CD4-positive, alpha-beta T cell treated with Interleukin-4 for 1 hour (primary cell): ENCODE data around the gene LPIN1.

Experiments used
- DNase-seq, 2 donors: peaks; one replicate each; pipeline ENCODE4 v3.0.0-alpha.2; 2020 to 2022

Gene LPIN1, protein sequence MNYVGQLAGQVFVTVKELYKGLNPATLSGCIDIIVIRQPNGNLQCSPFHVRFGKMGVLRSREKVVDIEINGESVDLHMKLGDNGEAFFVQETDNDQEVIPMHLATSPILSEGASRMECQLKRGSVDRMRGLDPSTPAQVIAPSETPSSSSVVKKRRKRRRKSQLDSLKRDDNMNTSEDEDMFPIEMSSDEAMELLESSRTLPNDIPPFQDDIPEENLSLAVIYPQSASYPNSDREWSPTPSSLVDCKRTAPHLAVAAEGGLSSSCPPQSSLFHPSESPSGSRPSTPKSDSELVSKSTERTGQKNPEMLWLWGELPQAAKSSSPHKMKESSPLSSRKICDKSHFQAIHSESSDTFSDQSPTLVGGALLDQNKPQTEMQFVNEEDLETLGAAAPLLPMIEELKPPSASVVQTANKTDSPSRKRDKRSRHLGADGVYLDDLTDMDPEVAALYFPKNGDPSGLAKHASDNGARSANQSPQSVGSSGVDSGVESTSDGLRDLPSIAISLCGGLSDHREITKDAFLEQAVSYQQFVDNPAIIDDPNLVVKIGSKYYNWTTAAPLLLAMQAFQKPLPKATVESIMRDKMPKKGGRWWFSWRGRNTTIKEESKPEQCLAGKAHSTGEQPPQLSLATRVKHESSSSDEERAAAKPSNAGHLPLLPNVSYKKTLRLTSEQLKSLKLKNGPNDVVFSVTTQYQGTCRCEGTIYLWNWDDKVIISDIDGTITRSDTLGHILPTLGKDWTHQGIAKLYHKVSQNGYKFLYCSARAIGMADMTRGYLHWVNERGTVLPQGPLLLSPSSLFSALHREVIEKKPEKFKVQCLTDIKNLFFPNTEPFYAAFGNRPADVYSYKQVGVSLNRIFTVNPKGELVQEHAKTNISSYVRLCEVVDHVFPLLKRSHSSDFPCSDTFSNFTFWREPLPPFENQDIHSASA

DNA sequence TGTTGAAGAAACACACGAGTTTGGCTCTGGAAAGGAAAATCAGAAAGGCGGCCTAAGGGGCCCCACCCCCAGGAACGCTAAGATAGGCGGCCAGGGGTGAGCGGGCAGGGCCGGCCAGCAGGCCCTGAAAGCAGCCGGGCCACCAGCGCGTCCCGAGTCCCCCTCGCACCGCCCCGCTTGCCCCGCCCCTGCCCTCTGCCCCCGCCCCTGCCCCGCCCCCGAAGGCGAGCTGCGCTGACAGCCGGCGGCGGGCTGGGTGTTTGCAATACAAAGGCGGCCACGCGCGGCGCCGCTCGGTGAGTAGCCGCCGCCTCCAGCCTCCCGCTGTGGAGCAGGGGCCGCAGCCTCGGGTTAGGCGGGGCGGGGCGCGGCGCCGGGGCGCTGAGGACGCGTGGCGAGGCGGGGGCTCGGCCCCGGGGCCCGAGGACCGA is at the start of gene LPIN1:
TSS of gene LPIN1 (plus strand) at position 257 of the 431 bp plus-strand sequence. CDS start 18,910 bp downstream, outside the sequence.
- DNase-seq, result peak; percentile 88 to 90

DNA sequence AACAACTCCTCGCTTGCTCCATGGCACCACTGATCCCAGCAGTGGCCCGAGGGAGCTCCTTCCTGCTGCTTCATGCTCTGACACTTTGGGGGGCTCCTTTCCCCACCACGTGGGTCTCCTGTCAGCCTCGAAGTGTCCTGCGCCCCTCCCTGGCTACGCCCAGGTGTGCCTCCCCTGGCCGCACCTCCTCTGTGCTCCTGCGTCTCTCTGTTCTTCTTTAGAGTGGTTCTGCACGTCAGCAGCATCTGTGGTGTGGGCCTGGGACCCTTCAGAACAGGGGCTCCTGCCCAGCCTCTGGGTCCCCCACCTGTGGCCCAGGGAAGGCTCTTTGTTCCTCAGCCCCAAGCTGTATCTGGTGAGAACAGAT is 49.7 kb upstream of the LPIN1 start:
- no peak for DNase-seq

DNA sequence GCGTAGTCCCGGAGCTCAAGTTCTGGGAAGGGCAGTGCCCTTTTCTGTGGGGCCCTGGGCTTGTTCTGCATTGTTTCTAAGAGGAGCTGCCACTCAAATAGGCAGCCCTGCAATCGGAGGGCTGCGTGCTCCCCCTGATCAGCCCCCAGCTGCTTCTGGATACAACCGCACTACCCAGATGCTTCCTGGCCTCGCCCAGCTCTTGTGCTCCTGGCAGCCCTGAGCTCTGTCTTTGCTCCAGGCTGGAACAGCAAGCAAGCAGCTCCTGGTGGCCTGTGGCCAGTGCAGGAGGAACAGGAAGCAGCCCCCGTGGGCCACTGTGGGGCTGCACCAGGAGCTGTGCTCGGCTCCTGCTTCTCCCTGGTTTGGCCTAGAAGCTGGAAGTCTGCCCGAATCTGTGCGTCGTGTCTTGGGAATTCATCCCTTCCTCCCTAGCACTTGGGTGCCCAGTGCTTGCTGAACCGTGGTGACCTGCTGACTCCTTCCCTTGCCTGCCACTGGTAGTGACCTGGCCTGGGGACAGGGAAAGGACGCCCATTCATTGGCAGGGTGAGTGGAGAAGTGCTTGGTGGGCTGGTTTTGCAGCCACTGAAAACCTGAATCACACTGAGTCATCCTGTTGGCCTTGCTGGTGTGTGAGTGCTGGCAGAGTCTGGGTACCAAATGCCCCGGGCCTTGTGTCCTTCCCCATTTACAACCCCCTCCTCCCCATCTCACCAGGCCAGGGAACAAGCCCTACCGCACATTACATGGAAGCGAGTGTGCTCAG is 49.1 kb upstream of the LPIN1 start:
- peak in 1 of 2 donors; percentile 21 for DNase-seq

DNA sequence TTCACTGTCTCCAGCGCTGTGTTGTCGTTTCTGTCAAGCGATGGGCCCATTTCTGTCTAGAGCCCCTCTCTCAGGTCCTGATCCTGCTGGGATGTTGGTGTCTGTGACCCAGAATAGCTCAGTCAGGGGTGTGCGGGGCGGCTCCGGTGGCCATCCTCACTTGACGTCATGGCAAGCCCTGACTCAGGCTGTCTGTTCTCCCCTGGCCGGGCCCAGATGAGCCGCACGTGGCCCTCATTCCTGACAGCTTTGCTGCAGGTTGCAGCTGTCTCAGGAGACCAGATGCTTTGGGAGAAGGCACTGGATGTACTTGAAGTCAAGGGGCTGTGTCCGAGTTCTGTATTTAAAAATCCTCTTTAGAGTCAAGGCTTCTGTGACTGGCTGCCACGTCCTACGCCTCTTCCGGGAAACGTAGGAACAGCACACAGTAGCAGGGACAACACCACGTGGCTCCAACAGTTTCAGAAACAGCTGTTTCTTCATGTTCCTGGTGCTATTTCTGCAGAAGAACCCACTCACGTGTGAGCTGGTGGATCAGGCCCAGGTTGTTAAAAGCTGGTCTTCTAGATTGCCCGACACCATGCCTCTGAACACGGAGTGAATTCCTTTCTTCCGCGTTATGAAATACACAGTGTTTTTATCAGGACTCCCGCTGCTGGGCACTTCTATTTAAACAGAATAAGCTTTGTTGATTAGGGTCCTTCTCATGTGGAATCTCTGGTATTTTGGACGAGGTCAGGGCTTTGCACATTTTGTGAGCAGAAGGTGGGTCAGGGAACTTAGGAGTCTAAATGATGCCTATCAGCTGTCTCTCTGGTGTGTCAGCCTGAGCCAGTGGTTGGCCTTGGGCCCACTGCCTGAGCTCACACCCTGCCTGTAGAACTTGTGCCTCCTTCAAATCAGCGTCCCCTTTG is 48.2 kb upstream of the LPIN1 start:
- DNase-seq, result no peak

DNA sequence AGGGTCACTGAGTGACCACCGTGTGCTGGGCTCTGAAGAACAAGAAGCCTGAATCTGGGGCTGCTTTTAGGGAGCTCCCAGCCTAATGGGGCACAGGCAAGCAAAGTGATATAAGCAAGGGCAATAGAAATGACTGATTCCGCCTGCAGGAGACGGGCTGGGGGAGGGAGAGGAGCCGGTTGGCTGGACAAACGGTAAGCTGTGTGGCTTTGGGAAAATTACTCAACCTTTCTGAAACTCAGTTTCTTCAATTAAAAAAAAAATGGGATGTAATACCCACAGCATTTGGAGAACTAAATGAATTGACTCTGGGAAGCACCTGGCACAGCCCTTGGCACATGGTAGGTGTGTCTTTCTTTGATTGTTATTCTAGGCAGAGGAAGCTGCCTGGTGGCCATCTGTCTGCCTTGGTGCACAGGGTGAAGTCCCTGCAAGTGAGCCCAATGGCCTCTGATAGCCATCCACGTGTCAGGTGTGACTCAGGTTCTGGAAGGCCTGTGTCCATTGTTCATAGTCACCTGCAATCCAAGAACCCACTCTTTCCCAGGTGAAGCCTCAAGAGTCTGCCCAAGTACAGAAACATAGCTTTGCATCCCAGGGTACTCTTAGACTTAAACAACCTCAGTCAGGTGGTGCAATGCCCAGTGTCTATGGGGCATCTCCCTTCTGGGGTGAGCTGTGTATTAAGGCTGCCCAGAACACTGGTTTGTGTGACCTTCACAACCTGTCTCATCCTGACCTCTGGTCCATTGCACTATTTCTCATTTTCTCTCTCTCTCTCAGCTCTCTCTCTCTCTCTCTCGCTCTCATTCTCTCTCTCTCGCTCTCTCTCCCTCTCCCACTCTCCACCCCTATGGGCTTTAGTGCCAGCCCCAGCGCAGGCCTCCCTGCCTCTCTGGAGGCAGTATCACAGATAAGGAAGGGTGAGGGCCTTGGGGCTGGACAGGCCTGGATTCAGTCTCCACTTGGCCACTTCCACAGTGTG is 46.5 kb upstream of the LPIN1 start:
- DNase-seq, result no peak

DNA sequence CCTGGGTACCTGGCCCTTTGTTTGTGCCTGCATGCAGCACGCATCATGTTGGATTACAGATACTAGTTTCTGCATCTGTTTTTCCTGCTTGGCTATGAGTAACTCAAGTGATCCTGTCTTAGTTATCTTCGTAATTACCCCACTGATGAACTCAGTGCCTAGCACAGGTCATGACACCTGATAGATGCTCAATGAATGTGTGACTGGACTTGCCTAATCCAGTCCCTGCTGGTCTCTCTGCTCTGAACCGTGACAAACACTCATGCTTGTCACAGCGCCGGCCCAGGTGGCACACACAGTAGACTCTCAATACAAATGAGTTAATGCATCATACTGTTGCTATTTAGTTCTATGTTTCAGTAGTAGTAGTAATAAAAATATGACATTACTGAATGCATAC is 45.2 kb upstream of the LPIN1 start:
- no peak for DNase-seq

DNA sequence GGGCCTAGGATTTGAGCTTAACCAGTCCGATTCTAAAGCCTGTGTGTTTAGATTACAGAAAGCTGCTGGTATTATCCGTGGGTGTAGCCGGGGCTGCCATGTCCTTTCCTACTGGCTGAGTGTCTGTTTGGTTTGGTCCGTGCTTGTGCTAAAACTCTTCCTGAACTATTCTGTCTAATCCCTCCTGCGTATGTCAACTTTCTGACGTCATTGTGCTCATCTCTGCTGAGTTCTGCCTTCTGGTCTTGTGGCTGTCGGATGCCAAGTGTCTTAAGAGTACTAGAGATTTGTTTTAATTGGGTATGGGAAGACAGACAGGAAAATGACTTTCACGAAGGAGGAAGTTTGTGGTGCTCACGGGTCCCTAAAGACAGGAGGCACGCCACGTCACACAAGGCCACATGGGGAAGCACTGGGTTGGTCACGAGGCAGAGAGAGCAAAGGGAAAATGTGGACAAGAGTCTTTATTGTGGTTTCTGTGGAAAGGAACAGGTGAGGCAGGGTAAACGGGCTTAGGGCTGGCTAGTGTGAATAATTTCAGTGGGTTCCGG is 44.6 kb upstream of the LPIN1 start:
- peak; percentile 27 to 80 for DNase-seq

DNA sequence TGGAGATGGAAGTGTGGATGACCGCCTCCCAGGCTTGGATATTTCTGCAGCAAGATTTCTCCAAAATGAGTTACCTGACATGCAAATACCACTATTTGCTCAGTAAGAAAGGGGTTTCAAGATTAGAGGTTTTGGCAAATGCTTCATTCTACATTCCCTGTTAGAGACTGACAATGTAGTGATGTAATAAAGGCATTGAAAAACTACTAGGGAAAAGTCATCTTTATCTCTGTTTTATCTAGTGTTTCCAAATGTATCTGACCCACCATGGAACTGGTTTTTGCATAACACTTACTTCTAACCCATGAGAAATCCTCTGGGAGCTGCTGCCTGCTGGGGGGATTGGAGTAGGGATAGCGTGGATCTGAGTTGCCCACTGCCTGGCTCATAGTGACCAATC is 43.5 kb upstream of the LPIN1 start:
- no peak for DNase-seq

DNA sequence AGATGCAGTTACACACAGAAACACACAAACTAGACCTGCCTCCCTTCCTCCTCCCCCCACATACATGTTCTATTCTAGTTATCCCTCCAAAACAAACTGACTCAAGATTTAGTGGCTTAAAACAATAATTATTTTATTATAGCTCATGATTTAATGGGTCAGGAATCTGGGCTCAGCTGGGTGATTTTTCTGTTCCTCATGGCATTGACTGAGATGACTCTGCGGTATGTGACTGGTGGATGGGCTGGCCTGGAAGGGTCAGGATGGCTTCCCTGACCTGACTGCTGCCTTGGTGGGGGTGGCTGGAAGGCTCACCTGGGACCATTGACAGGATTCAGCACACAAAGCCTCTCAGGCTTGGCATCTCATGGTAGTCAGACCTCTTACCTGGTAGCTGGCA is 42.7 kb upstream of the LPIN1 start:
- no peak for DNase-seq

DNA sequence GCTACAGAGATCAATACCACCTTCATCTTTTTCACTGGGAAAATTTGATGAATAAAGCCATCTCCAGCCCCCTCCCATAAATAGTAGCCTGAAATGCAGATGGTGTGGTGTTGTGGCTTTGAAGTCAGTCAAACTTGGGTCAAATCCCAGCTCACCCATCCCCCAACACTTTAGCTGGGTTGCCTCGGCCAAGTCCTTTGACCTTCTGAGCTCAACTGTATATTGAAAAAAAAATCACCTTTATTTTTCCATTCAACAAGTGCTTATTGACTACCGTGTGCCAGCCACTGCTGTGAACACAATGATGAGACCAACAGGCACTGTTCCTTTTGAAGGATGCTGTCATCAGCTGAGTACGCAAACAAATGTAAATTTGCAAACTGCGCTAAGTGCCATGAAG is 41.4 kb upstream of the LPIN1 start:
- DNase-seq, result no peak

DNA sequence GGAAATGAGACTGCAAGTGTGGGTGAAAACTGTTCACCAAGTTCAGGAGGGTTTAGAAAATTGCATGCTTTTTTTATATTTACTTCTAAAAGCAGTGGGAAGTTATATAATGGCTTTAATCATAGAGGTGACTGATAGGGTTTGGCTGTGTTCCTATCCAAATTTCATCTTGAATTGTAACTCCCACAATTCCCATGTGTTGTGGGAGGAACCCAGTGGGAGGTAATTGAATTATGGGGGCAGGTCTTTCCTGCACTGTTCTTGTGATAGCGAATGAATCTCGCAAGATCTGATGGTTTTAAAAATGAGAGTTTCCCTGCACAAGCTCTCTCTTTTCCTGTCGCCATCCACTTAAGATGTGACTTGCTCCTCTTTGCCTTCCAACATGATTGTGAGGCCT is 40.7 kb upstream of the LPIN1 start:
- no peak for DNase-seq

DNA sequence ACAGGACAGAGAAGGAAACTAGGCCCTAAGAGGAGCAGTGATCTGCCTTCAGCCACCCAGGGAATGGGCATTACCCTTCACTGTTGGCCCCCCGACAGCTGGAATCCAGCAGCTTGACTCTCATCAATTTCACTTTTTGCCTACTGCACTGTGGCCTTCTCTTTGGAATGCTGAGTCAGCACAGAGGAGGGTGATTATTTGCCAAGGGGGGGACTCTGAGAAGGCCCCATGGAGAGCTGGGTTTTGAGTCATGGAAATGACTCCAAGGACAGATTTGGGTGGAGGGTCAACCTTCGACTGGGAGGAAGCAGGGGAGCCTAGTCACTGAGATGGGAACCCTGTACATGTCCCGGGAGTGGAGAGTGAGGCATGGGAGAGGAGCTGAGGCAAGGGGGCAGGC is 38.3 kb upstream of the LPIN1 start:
- DNase-seq, result no peak

DNA sequence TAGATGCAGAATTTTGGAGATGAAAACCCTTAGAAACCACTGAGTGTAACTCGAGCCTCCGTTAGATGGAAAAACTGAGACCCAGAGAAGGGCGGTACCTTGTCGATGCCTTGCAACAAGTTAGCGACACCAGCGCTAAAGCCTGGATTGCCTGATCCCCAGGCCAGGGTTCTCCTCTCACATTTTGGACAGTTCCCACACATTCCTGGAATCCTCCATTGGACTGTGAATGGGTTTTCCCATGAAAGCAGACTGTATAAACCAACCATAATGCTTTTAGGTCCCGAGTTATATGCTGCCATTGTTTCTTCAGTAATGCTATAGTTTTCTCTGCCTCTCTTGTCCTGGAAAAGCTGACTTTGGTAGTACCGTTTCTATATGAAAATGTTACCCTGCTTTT is 37.1 kb upstream of the LPIN1 start:
- no peak for DNase-seq

DNA sequence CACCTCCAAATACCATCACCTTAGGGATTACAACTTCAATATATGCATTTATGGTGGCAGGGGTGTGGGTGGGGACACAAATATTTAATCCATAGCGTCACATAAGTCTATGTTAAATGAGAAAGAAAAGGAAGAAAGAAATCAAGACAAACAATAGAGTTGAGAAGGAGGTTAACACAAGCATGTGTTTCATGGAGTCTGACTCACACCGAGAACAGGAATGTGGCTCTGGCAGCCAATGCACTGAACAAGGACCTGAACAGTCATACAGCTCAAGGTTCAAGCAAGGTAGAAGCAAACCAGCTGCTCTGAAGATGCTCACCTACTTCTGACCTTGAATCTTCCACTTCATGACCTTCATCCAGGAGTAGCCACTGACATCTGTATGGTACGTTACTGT is 36.2 kb upstream of the LPIN1 start:
- no peak for DNase-seq

DNA sequence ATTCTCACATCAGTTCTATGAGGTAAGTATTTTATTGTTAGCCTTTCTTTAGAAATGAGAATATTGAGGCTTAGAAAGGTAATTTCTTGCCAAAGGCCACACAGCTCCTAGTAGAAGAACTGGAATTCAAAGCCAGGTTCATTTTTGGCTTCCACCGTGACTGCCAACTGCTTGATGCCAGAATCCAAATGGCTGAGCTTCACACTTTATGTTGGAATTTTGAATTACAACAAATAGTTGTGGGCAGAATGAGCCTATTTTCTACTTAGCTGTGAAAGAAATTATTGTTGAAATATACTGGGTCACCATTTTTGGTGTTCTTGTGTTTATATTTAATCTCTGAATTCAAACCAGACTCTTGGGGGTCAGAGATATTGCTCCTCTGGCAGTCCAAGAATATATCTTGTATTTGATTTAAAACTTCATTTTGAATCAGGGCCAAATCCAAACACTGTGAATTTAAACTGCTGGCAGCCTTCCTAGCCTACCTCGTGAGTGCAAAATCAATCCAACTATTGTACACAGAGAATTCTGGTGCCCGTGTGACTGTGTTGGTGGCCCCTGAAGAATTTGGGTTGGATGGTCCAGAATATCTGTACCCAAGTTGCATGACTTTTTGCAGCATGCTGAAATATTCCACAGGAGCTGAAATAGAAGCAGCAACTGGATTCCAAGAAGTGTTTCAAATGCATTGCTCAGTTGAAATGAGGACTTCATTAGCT is 35.6 kb upstream of the LPIN1 start:
- DNase-seq, result no peak

DNA sequence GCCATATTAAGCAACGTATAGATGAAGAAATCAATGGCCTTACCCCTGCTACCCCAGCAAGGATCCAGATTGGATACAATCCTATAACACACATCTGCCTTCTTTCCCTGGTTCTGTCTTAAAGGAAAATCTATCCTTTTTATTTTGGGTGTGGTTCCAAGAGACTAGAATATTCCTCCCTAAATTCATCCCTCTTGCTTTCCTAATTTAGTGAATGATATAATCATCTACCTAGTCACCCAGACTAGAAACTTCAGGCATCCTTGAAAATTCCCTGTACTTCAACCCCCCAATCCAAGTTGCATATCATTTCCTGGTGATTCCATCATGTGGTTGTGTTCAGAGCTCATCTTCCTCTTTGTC is 35.1 kb upstream of the LPIN1 start:
- DNase-seq, result no peak

DNA sequence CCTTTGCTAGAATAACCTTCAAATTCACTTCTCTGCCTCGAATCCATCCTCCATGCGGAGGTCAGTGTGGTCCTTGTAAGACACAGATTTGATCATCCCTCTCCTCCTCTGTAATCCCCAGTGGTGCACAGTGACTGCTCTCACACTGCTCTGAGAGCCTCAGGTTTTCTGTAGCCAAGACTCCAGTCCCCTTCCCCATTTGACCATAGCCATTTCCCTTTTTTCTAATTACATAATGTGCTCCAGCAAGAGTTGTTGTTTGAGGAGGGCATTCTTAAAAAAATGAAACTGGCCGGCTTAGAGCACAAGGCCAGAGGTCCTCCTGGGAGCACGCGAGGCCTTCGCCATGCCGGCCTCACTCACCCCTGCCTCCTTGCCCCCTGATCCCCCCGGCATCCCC is 34.7 kb upstream of the LPIN1 start:
- DNase-seq, result no peak

DNA sequence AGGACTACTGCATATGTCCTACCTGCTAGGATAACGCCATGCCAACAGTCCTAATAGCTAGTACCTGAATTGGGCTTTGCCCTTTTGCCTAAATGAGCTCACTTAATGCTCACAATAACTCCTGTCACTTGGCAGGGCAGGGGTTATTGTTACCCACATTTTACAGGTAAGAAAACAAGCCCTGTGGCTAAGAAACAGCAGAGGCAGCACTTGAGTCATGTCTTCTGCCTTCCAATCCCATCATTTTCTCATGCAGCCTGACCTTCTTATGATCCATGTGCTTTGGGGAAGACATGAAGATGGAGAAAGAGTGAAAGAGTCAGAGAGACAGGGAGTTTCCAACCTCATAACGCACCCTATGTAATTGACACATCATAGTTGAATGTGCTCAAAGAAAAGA is 33.6 kb upstream of the LPIN1 start:
- no peak for DNase-seq

DNA sequence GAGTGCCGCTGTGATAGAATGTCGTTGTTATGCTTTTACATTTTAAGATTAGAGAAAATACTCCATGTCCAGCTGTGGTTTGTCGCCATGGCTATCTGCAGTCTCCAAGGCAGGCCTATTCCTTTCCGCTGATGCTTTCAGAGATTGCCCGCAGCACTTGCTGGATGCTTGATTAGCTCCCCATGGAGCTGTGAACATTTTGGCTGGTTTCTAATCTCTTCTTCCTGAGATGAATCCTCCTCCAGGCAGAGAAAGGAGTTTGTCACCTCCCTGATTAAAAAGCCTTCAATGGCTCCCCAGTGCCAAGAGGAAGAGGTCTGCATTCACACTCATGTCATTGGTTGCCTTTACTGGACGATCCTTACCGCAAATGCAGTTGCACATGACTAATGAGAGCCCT is 32.6 kb upstream of the LPIN1 start:
- DNase-seq, result no peak
